Endodermal cell (in vitro differentiated cells): Measurements from ENCODE around the gene TTC39C. TPM values are rescaled to one million over a fixed set of nuclear protein-coding genes. Genes with fewer than 3 reads are reported as not detected.

ENCODE experiments used
- DNase-seq: peaks from one replicate; pipeline ENCODE4 v3.0.0-alpha.2; 2017
- H3K27ac ChIP-seq: 2 replicates; pipeline ENCODE4 v1.5.1; 2013; ENCODE audit warnings: mild to moderate bottlenecking, low read depth, low read length, moderate library complexity
- H3K27me3 ChIP-seq: 2 replicates; pipeline ENCODE4 v1.6.1; 2013; ENCODE audit warnings: mild to moderate bottlenecking, low read length, moderate library complexity; ENCODE audit not compliant: insufficient read depth, control insufficient read depth, poor library complexity, severe bottlenecking
- H3K36me3 ChIP-seq: 2 replicates; pipeline ENCODE4 v1.7.0; 2013; ENCODE audit warnings: mild to moderate bottlenecking, low read length, moderate library complexity; ENCODE audit not compliant: control insufficient read depth, insufficient read depth
- H3K4me1 ChIP-seq: one replicate; pipeline ENCODE4 v1.7.0; 2013; ENCODE audit warnings: low read length; ENCODE audit not compliant: control insufficient read depth, insufficient read depth
- H3K4me3 ChIP-seq: 2 replicates; pipeline ENCODE4 v1.5.1; 2013; ENCODE audit warnings: mild to moderate bottlenecking, low read length, moderate library complexity
- H3K9ac ChIP-seq: 2 replicates; pipeline ENCODE4 v1.6.1; 2013; ENCODE audit warnings: mild to moderate bottlenecking, low read length, moderate library complexity; ENCODE audit not compliant: poor library complexity, severe bottlenecking; ENCODE audit errors: extremely low read depth
- H3K9me3 ChIP-seq: 2 replicates; pipeline ENCODE4 v1.6.1; 2013; ENCODE audit warnings: mild to moderate bottlenecking, low read length, moderate library complexity; ENCODE audit not compliant: control insufficient read depth
- H3K27ac Mint-ChIP-seq: 2 replicates; pipeline ENCODE4 v1.8.0; 2020; ENCODE audit warnings: mixed read lengths
- H3K27me3 Mint-ChIP-seq: 2 replicates; pipeline ENCODE4 v1.8.0; 2021; ENCODE audit warnings: mild to moderate bottlenecking, mixed read lengths; ENCODE audit not compliant: insufficient read depth
- H3K36me3 Mint-ChIP-seq: 2 replicates; pipeline ENCODE4 v1.8.0; 2020; ENCODE audit warnings: low read depth, mixed read lengths
- H3K4me1 Mint-ChIP-seq: 2 replicates; pipeline ENCODE4 v1.8.0; 2020; ENCODE audit warnings: mixed read lengths
- H3K4me3 Mint-ChIP-seq: 2 replicates; pipeline ENCODE4 v1.8.0; 2020; ENCODE audit warnings: mild to moderate bottlenecking, moderate library complexity, mixed read lengths
- H3K9me3 Mint-ChIP-seq: 2 replicates; pipeline ENCODE4 v1.8.0; 2020; ENCODE audit warnings: mild to moderate bottlenecking, mixed read lengths
- CTCF ChIP-seq: fragments of 200-600 bp; sonication (generic); conservative IDR thresholded peaks from 2 replicates; pipeline ENCODE4 v1.5.0; 2021; ENCODE audit warnings: antibody characterized with exemption, mild to moderate bottlenecking
- WGBS, 2 experiments: methylation state at CpG; one replicate each; pipeline versions ENCODE4 v1.1.5 to v1.1.7; 2013; ENCODE audit warnings: missing lambda C conversion rate in 2 of 2, mixed read lengths in 1 of 2; ENCODE audit not compliant: insufficient coverage in 1 of 2, insufficient read length in 1 of 2; 5-methylcytosine and 5-hydroxymethylcytosine counted together
- total RNA-seq, 2 donors: library from RNA; stranded (reverse); fragmentation: NEBNext Ultra II Directional in 1 of 2; extraction: Animal tissue kit (Norgen Biotek cat#: 25700) in 1 of 2; gene quantifications; 2 replicates in 1 of 2; 3 replicates in 1 of 2; pipeline ENCODE4 v1.2.1, GENCODE V29; 2021

Gene TTC39C
- total RNA-seq, 2 donors from 2014 or later, result 14.0 to 19.7 TPM

- Histone ChIP-seq H3K27ac (no peak overlapping the region), H3K9ac (no peak overlapping the region), H3K4me1 (no peaks in the 10 kb centered on the region), H3K27me3 (no peaks in the 10 kb centered on the region), H3K9me3 (no peaks in the 10 kb centered on the region), H3K4me3 (no peak overlapping the region), H3K36me3 (no peaks in the 10 kb centered on the region)
- no peak overlapping the region for H3K27ac Mint-ChIP-seq
- 95 to 96% methylated on average over 9 of the region's 10 CpGs for WGBS, 2 experiments
- H3K27me3 Mint-ChIP-seq, result no peaks in the 10 kb centered on the region
- no peak for DNase-seq
- peaks cover 4% of the 10 kb centered on the region for H3K9me3 Mint-ChIP-seq
- H3K4me1 Mint-ChIP-seq, result peaks cover 10% of the 10 kb centered on the region
- peaks cover 15% of the 10 kb centered on the region for H3K36me3 Mint-ChIP-seq
- no peak for TF ChIP-seq CTCF
- no peak overlapping the region for H3K4me3 Mint-ChIP-seq
Measured at GRCh38 chr18:24076950-24077349, 62.4 kb downstream of the TTC39C start.

GRCh38 chr18:24078391-24078790 is 63.8 kb downstream of the TTC39C start:
- Mint-ChIP-seq H3K4me3 (no peak overlapping the region), H3K27ac (no peak overlapping the region), H3K36me3 (peaks cover 11% of the 10 kb centered on the region), H3K9me3 (peaks cover 4% of the 10 kb centered on the region), H3K27me3 (no peaks in the 10 kb centered on the region), H3K4me1 (peaks cover 10% of the 10 kb centered on the region)
- no peak for TF ChIP-seq CTCF
- Histone ChIP-seq H3K9me3 (no peaks in the 10 kb centered on the region), H3K4me3 (no peak overlapping the region), H3K36me3 (no peaks in the 10 kb centered on the region), H3K4me1 (no peaks in the 10 kb centered on the region), H3K27me3 (no peaks in the 10 kb centered on the region), H3K9ac (no peak overlapping the region), H3K27ac (no peak overlapping the region)
- 76 to 83% methylated on average over 4 to 7 of the region's 7 CpGs for WGBS, 2 experiments
- no peak for DNase-seq

GRCh38 chr18:24080861-24081260 is 66.3 kb downstream of the TTC39C start:
- Histone ChIP-seq H3K9me3 (no peaks in the 10 kb centered on the region), H3K27ac (no peak overlapping the region), H3K27me3 (no peaks in the 10 kb centered on the region), H3K4me3 (no peak overlapping the region), H3K4me1 (no peaks in the 10 kb centered on the region), H3K9ac (no peak overlapping the region), H3K36me3 (no peaks in the 10 kb centered on the region)
- no peaks in the 10 kb centered on the region for H3K27me3 Mint-ChIP-seq
- peaks cover 8% of the 10 kb centered on the region for H3K36me3 Mint-ChIP-seq
- H3K9me3 Mint-ChIP-seq, result no peaks in the 10 kb centered on the region
- H3K27ac Mint-ChIP-seq, result no peak overlapping the region
- H3K4me1 Mint-ChIP-seq, result peaks cover 10% of the 10 kb centered on the region
- TF ChIP-seq CTCF, result no peak
- no peak overlapping the region for H3K4me3 Mint-ChIP-seq
- no peak for DNase-seq
- 92 to 96% methylated on average over 6 to 7 of the region's 7 CpGs for WGBS, 2 experiments
